ENCODE data around the gene A2ML1.

Gene A2ML1

GRCh38 chr12:8823565-8824300 lies 1.3 kb downstream of the A2ML1 start:
- DNase-seq (ENCODE audit: low spot score), result no peak
- TF ChIP-seq CTCF (IDR thresholded peaks at IDR 0.05), result peak; percentile 63
- Histone ChIP-seq H3K27ac (no peak overlapping the region), H3K4me3 (no peak overlapping the region)

DNA sequence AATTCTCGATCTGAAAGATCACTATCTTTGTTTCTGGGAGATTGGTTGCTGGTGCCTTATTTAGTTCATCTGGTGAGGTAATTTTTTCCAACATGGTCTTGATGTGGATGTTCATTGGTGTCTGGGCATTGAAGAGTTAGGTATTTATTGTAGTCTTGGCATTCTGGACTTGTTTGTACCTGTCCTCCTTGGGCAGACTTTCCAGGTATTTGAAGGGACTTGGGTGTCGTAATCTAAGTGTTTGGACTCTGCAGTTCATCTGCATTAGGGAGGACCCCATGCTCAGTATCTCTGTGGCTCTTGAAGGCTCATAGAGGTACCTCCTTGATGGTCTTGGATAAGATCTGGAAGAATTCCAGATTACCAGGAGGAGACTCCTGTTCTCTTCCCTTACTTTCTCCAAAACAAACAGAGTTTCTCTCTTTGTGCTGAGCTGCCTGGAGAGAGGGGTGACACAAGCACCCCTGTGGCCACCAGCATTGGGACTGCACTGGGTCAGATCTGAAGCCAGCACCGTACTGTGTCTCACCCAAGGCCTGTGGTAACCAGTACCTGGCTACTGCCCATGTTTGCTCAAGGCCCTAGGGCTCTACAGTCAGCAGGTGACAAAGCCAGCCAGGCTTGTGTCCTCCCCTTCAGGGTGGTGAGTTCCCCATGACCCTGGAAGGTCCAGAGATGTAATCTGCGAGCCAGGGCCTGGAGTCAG lies 5.3 kb downstream of the A2ML1 start:
- H3K4me3 ChIP-seq, result no peak overlapping the region
- DNase-seq (ENCODE audit: low spot score), result no peak
- TF ChIP-seq CTCF (IDR thresholded peaks at IDR 0.05), result no peak
- no peak overlapping the region for H3K27ac ChIP-seq

- TF ChIP-seq CTCF (IDR thresholded peaks at IDR 0.05), result no peak
These were observed 6.1 kb downstream of the A2ML1 start for GRCh38 chr12:8828257-8829124.

GRCh38 chr12:8829125-8829518 lies 6.7 kb downstream of the A2ML1 start:
- no peak overlapping the region for H3K27ac ChIP-seq
- H3K4me3 ChIP-seq, result no peak overlapping the region
- TF ChIP-seq CTCF (IDR thresholded peaks at IDR 0.05), result no peak
- no peak for DNase-seq (ENCODE audit: low spot score)

More at GRCh38 chr12:8828257-8829124, 6.1 kb downstream of the A2ML1 start:
- no peak overlapping the region for H3K4me3 ChIP-seq
- no peak overlapping the region for H3K27ac ChIP-seq
- DNase-seq (ENCODE audit: low spot score), result no peak

- DNase-seq (ENCODE audit: low spot score), result no peak
- no peak overlapping the region for H3K27ac ChIP-seq
- H3K4me3 ChIP-seq, result no peak overlapping the region
- no peak for TF ChIP-seq CTCF (IDR thresholded peaks at IDR 0.05)
These were observed 7.2 kb downstream of the A2ML1 start for GRCh38 chr12:8829621-8830020.

DNA sequence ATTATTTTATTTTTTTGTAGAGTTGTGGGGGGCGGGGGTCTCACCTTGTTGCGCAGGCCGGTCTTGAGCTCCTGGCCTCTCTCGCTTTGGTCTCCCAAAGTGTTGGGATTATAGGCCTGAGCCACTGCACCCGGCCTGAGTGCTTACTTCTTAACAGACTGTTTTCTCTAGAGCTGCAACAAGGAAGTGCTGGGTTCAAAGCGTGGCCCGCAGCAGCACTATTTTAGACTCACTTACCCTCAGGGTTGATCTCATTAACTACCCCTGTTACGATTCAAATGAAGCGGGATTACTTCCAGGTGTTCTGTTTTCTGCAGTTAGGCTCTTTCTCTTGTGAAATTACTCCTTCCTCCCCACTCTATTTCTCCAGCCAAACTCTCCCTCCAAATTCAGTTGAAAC lies 8.7 kb downstream of the A2ML1 start:
- DNase-seq (ENCODE audit: low spot score), result no peak
- Histone ChIP-seq H3K4me3 (no peak overlapping the region), H3K27ac (no peak overlapping the region)
- TF ChIP-seq CTCF (IDR thresholded peaks at IDR 0.05), result no peak
